H54 (cell line): ENCODE measurements around the gene GAP43.

Experiments
- DNase-seq: peaks from one replicate; pipeline ENCODE4 v3.0.0; 2011; ENCODE audit warnings: low spot score, mixed read lengths; ENCODE audit not compliant: insufficient read length
- FAIRE-seq: peaks from 3 replicates; lab custom pipeline; 2011; peaks lifted over from hg19 to GRCh38; lab: Jason Lieb, UNC
- POLR2A ChIP-seq: IDR thresholded peaks from 2 replicates; pipeline ENCODE4 v1.6.1; 2011; ENCODE audit warnings: low read depth, mild to moderate bottlenecking, low read length

GAP43 gene

GRCh38 chr3:115616461-115616860 is 6.8 kb upstream of the GAP43 start:
- FAIRE-seq: no peak
- DNase-seq: no peak
- TF ChIP-seq POLR2A: no peak

- TF ChIP-seq POLR2A: no peak
- DNase-seq (no peak), FAIRE-seq (no peak)
These were observed 5.7 kb upstream of the GAP43 start for GRCh38 chr3:115617591-115617990.

GRCh38 chr3:115624029-115624741 is 875 bp downstream of the GAP43 start:
- DNase-seq (no peak), FAIRE-seq (no peak)
- no peak for TF ChIP-seq POLR2A

- FAIRE-seq (no peak), DNase-seq (no peak)
- no peak for TF ChIP-seq POLR2A
These were observed 1.6 kb downstream of the GAP43 start for GRCh38 chr3:115624901-115625300.

- DNase-seq: no peak
- FAIRE-seq: no peak
- no peak for TF ChIP-seq POLR2A
These were observed 2.7 kb downstream of the GAP43 start for GRCh38 chr3:115626006-115626409.

GRCh38 chr3:115626721-115627120 is 3.4 kb downstream of the GAP43 start:
- DNase-seq: no peak
- FAIRE-seq: no peak
- no peak for TF ChIP-seq POLR2A

GRCh38 chr3:115627180-115628074 is 4.1 kb downstream of the GAP43 start:
- FAIRE-seq: no peak
- no peak for DNase-seq
- no peak for TF ChIP-seq POLR2A

GRCh38 chr3:115628075-115628412 is 4.7 kb downstream of the GAP43 start:
- DNase-seq: no peak
- no peak for FAIRE-seq
- TF ChIP-seq POLR2A: no peak

GRCh38 chr3:115630850-115631249 is 7.5 kb downstream of the GAP43 start:
- no peak for TF ChIP-seq POLR2A
- no peak for FAIRE-seq
- DNase-seq: no peak

GRCh38 chr3:115632026-115632425 is 8.7 kb downstream of the GAP43 start:
- FAIRE-seq: no peak
- no peak for TF ChIP-seq POLR2A
- no peak for DNase-seq

- TF ChIP-seq POLR2A: no peak
- FAIRE-seq: no peak
- DNase-seq: no peak
These were observed 10.2 kb downstream of the GAP43 start for GRCh38 chr3:115633467-115633866.

- FAIRE-seq (no peak), DNase-seq (no peak)
- TF ChIP-seq POLR2A: no peak
These were observed 10.7 kb downstream of the GAP43 start for GRCh38 chr3:115634052-115634451.

- DNase-seq (no peak), FAIRE-seq (no peak)
- TF ChIP-seq POLR2A: no peak
These were observed 12.1 kb downstream of the GAP43 start for GRCh38 chr3:115635406-115635805.

- TF ChIP-seq POLR2A: no peak
- FAIRE-seq (no peak), DNase-seq (no peak)
These were observed 14.9 kb downstream of the GAP43 start for GRCh38 chr3:115638241-115638640.
